GM18520 (cell line): ENCODE results near the gene VKORC1L1.
"Not testable (repeated sequence)": the region's sequence is repeated elsewhere in the genome, so short reads cannot be mapped to it uniquely, and the experiment has no call there.

Experiments
- ATAC-seq: cut with Tn5 transposase; IDR thresholded peaks from one replicate; pipeline ENCODE4 v1.9.1; 2021; ENCODE audit not compliant: unreplicated experiment

The VKORC1L1 gene

GRCh38 chr7:65931685-65932084 is 58.8 kb downstream of the VKORC1L1 start:
- no peak for ATAC-seq

GRCh38 chr7:65937296-65937695 is 64.4 kb downstream of the VKORC1L1 start:
- ATAC-seq, result no peak

GRCh38 chr7:65938336-65938895 is 65.5 kb downstream of the VKORC1L1 start:
- no peak for ATAC-seq

GRCh38 chr7:65945787-65946186 is 72.9 kb downstream of the VKORC1L1 start:
- not testable (repeated sequence) for ATAC-seq

- ATAC-seq, result no peak
These were observed 74.0 kb downstream of the VKORC1L1 start for GRCh38 chr7:65946904-65947303.

- ATAC-seq, result no peak
These were observed 79.1 kb downstream of the VKORC1L1 start for GRCh38 chr7:65951837-65952578.

GRCh38 chr7:65953001-65953720 is 80.3 kb downstream of the VKORC1L1 start:
- ATAC-seq, result no peak

- no peak for ATAC-seq
These were observed 81.1 kb downstream of the VKORC1L1 start for GRCh38 chr7:65953890-65954450.

- ATAC-seq, result no peak
These were observed 82.8 kb downstream of the VKORC1L1 start for GRCh38 chr7:65955718-65956117.

- no peak for ATAC-seq
These were observed 87.6 kb downstream of the VKORC1L1 start for GRCh38 chr7:65960351-65961074.

GRCh38 chr7:65962033-65962432 is 89.2 kb downstream of the VKORC1L1 start:
- no peak for ATAC-seq

GRCh38 chr7:65964671-65965070 is 91.8 kb downstream of the VKORC1L1 start:
- ATAC-seq, result not testable (repeated sequence)

- no peak for ATAC-seq
These were observed 93.3 kb downstream of the VKORC1L1 start for GRCh38 chr7:65966146-65966545.

- no peak for ATAC-seq
These were observed 94.7 kb downstream of the VKORC1L1 start for GRCh38 chr7:65967361-65968155.

- no peak for ATAC-seq
These were observed 95.6 kb downstream of the VKORC1L1 start for GRCh38 chr7:65968256-65969185.

- no peak for ATAC-seq
These were observed 98.1 kb downstream of the VKORC1L1 start for GRCh38 chr7:65971021-65971420.

- ATAC-seq, result no peak
These were observed 100.1 kb downstream of the VKORC1L1 start for GRCh38 chr7:65972976-65973375.

- no peak for ATAC-seq
These were observed 101.4 kb downstream of the VKORC1L1 start for GRCh38 chr7:65974191-65974801.

GRCh38 chr7:65974876-65975275 is 102.0 kb downstream of the VKORC1L1 start:
- no peak for ATAC-seq
